Naive thymus-derived CD4-positive, alpha-beta T cell (primary cell): ENCODE data around the gene RFX7. TPM values are rescaled to one million over a fixed set of nuclear protein-coding genes. Genes with fewer than 3 reads are reported as not detected.
A peak's percentile ranks its signal among the peaks of the same experiment; 100 is the strongest.

Experiments
- ATAC-seq: fragments of 150-1000 bp; cut with Tn5 transposase; 2 replicates; pipeline ENCODE4 v1.10.0; 2021; ENCODE audit warnings: mild to moderate bottlenecking, moderate library complexity
- CTCF ChIA-PET: fragments of 350-600 bp; sonication (Branson Sonifier 250); formaldehyde crosslinking; loops from one replicate; lab custom pipeline; 2021; ENCODE audit warnings: antibody characterized with exemption; lab: Charles Lee
- POLR2A ChIA-PET: fragments of 350-600 bp; sonication (Branson Sonifier 250); formaldehyde crosslinking; loops from one replicate; lab custom pipeline; 2021; ENCODE audit warnings: antibody characterized with exemption, inconsistent platforms; lab: Charles Lee
- DNase-seq, 9 donors: peaks; one replicate each; pipeline versions ENCODE4 v3.0.0 to v3.0.0-alpha.2; 2020 to 2022; ENCODE audit warnings: mixed read lengths in 1 of 9
- H3K27ac ChIP-seq: one replicate; pipeline ENCODE4 v1.7.0; 2013; ENCODE audit warnings: mild to moderate bottlenecking, low read depth, low read length, moderate library complexity
- H3K27me3 ChIP-seq, 2 donors: one replicate each; pipeline ENCODE4 v1.7.0; 2013; ENCODE audit warnings: low read length in 2 of 2, mild to moderate bottlenecking in 2 of 2, moderate library complexity in 2 of 2; ENCODE audit not compliant: control insufficient read depth in 2 of 2, insufficient read depth in 2 of 2
- H3K36me3 ChIP-seq, 3 experiments: 1 replicate in 2 of 3; 2 replicates in 1 of 3; pipeline ENCODE4 v1.7.0; 2013; ENCODE audit warnings: low read length in 3 of 3, mild to moderate bottlenecking in 3 of 3, moderate library complexity in 1 of 3; ENCODE audit not compliant: insufficient read depth in 3 of 3, control insufficient read depth in 2 of 3
- H3K4me1 ChIP-seq, 2 donors: one replicate each; pipeline ENCODE4 v1.7.0; 2013; ENCODE audit warnings: low read length in 2 of 2, mild to moderate bottlenecking in 2 of 2, moderate library complexity in 1 of 2; ENCODE audit not compliant: control insufficient read depth in 2 of 2, insufficient read depth in 2 of 2
- H3K4me3 ChIP-seq: 2 replicates; pipeline ENCODE4 v1.7.0; 2013; ENCODE audit warnings: mild to moderate bottlenecking, low read length
- H3K9me3 ChIP-seq, 3 experiments: 1 replicate in 2 of 3; 2 replicates in 1 of 3; pipeline ENCODE4 v1.7.0; 2013; ENCODE audit warnings: low read length in 3 of 3; ENCODE audit not compliant: control insufficient read depth in 2 of 3
- H3K27ac Mint-ChIP-seq, 9 donors: one replicate each; pipeline ENCODE4 v1.8.0; 2020 to 2022; ENCODE audit warnings: mixed read lengths in 9 of 9, mild to moderate bottlenecking in 8 of 9, moderate library complexity in 5 of 9, inconsistent platforms in 2 of 9
- H3K27me3 Mint-ChIP-seq, 5 donors: one replicate each; pipeline ENCODE4 v1.8.0; 2021 to 2022; ENCODE audit warnings: mixed read lengths in 5 of 5, mild to moderate bottlenecking in 1 of 5
- H3K36me3 Mint-ChIP-seq, 5 donors: one replicate each; pipeline ENCODE4 v1.8.0; 2020 to 2022; ENCODE audit warnings: mixed read lengths in 5 of 5, mild to moderate bottlenecking in 3 of 5, inconsistent platforms in 1 of 5
- H3K4me1 Mint-ChIP-seq, 7 donors: one replicate each; pipeline ENCODE4 v1.8.0; 2020 to 2022; ENCODE audit warnings: mixed read lengths in 7 of 7, mild to moderate bottlenecking in 3 of 7, inconsistent platforms in 1 of 7
- H3K4me3 Mint-ChIP-seq, 10 donors: one replicate each; pipeline ENCODE4 v1.8.0; 2020 to 2022; ENCODE audit warnings: mild to moderate bottlenecking in 10 of 10, mixed read lengths in 10 of 10, moderate library complexity in 6 of 10, inconsistent platforms in 2 of 10
- H3K9me3 Mint-ChIP-seq, 11 donors: one replicate each; pipeline ENCODE4 v1.8.0; 2020 to 2022; ENCODE audit warnings: mixed read lengths in 11 of 11, mild to moderate bottlenecking in 4 of 11, inconsistent platforms in 1 of 11, moderate library complexity in 1 of 11
- intact Hi-C, 2 donors: fragments of 100-400 bp; cut with micrococcal nuclease; formaldehyde crosslinking; loops; one replicate each; pipeline ENCODE4 v1.15.1; 2023
- polyA plus RNA-seq, 2 donors: library from polyadenylated mRNA; unstranded; fragments of 300-500 nt; fragmentation: Illumina TruSeq; gene quantifications; one replicate each; pipeline ENCODE4 v1.2.3, GENCODE V29; 2021
- total RNA-seq, 6 experiments: library from RNA in 5 of 6; stranded (reverse) in 5 of 6; gene quantifications; 1 replicate in 5 of 6; 2 replicates in 1 of 6; pipeline ENCODE4 v1.2.3 and lab custom pipeline; 2021 to 2026

Gene RFX7
- total and polyA plus RNA-seq, 7 experiments from 2014 or later, result 4.1 to 48.7 (median 22.3) TPM

DNA sequence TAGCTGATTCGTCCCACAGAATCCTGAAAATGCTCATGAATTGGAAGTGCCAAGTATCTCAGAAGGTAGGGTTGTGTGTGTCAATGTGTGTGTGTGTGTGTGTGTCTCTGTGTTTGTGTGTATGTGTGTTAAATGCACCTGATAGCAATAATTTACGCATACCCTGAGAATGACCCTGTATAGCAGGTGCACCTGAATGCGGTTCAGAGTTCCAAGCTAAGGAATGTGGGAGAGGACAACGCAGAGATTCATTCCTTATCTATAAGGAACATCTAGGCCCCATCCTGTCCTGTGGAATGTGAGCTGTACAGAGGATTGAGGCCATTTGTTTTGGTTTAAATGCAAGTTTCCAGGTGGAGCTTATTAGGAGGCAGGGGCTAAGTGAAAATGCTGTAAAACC lies 201.2 kb downstream of the RFX7 start:
- H3K4me3 Mint-ChIP-seq, result peak overlapping the region in 7 of 10 donors; percentile 13 to 77 (median 68)
- peaks cover 20 to 24% of the 10 kb centered on the region in 2 donors for H3K4me1 ChIP-seq
- intact Hi-C loops, result loop anchor here (2.0 to 5.0 kb wide), 3 partner anchors 50 to 202 kb away; partner anchors contain the start of genes NEDD4 (in 2 of the 2) and RFX7 (in 1 of the 2)
- no peaks in the 10 kb centered on the region for H3K27me3 ChIP-seq
- no peaks in the 10 kb centered on the region for H3K36me3 ChIP-seq
- peaks cover 0 to 17% (median 0%) of the 10 kb centered on the region in 5 donors for H3K36me3 Mint-ChIP-seq
- peak overlapping the region; percentile 6 for H3K4me3 ChIP-seq
- POLR2A ChIA-PET, result interaction anchor here (0.6 to 1.0 kb wide), 3 partner anchors 21 to 1179 kb away, joined by 3 read pairs; no protein-coding TSS in a partner anchor
- H3K9me3 ChIP-seq, result no peaks in the 10 kb centered on the region
- ATAC-seq, result no peak
- CTCF ChIA-PET, result interaction anchor here (1.2 kb wide), 1 partner anchor 11 kb away, joined by 4 read pairs; no protein-coding TSS in a partner anchor
- DNase-seq, result no peak
- peak overlapping the region in 8 of 9 donors; percentile 85 to 96 (median 90) for H3K27ac Mint-ChIP-seq
- H3K27me3 Mint-ChIP-seq, result peaks cover 0 to 3% (median 0%) of the 10 kb centered on the region in 5 donors
- peak overlapping the region; percentile 64 for H3K27ac ChIP-seq
- peaks cover 8 to 61% (median 45%) of the 10 kb centered on the region in 7 donors for H3K4me1 Mint-ChIP-seq
- peaks cover 0 to 22% (median 2%) of the 10 kb centered on the region in 11 donors for H3K9me3 Mint-ChIP-seq

DNA sequence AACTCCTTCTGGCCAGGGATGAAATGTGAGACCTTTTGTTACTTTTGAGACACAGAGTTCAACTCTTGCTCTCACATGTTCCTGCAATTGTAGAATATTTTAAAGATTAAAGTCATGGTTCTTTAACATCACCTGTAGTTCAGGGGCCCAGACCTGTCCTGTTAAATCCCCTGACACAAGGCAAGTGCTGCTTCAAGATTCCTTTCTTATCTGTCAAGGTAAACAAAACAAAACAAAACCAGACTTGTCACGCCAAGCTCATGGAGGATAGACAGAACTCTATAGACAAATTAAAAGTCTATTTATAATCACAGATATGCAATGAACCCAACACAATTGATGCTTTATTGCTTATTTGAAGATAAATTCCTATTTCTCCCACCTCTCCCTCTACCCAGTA lies 201.6 kb downstream of the RFX7 start:
- Mint-ChIP-seq H3K27ac (peak overlapping the region in 8 of 9 donors; percentile 85 to 96 (median 90)), H3K4me1 (peaks cover 8 to 63% (median 46%) of the 10 kb centered on the region in 7 donors), H3K4me3 (peak overlapping the region in 6 of 10 donors; percentile 13 to 77 (median 63)), H3K36me3 (peaks cover 0 to 17% (median 0%) of the 10 kb centered on the region in 5 donors), H3K9me3 (peaks cover 0 to 22% (median 2%) of the 10 kb centered on the region in 11 donors), H3K27me3 (peaks cover 0 to 3% (median 0%) of the 10 kb centered on the region in 5 donors)
- ATAC-seq, result no peak
- intact Hi-C loops, result loop anchor here (2.0 to 5.0 kb wide), 3 partner anchors 49 to 203 kb away; partner anchors contain the start of genes NEDD4 (in 2 of the 2) and RFX7 (in 1 of the 2)
- CTCF ChIA-PET, result interaction anchor here (1.2 kb wide), 1 partner anchor 12 kb away, joined by 4 read pairs; no protein-coding TSS in a partner anchor
- Histone ChIP-seq H3K9me3 (no peaks in the 10 kb centered on the region), H3K27ac (no peak overlapping the region), H3K36me3 (no peaks in the 10 kb centered on the region), H3K4me3 (no peak overlapping the region), H3K27me3 (no peaks in the 10 kb centered on the region), H3K4me1 (peaks cover 20 to 24% of the 10 kb centered on the region in 2 donors)
- POLR2A ChIA-PET, result interaction anchor here (0.6 to 1.0 kb wide), 3 partner anchors 22 to 1180 kb away, joined by 3 read pairs; no protein-coding TSS in a partner anchor
- DNase-seq, result no peak

DNA sequence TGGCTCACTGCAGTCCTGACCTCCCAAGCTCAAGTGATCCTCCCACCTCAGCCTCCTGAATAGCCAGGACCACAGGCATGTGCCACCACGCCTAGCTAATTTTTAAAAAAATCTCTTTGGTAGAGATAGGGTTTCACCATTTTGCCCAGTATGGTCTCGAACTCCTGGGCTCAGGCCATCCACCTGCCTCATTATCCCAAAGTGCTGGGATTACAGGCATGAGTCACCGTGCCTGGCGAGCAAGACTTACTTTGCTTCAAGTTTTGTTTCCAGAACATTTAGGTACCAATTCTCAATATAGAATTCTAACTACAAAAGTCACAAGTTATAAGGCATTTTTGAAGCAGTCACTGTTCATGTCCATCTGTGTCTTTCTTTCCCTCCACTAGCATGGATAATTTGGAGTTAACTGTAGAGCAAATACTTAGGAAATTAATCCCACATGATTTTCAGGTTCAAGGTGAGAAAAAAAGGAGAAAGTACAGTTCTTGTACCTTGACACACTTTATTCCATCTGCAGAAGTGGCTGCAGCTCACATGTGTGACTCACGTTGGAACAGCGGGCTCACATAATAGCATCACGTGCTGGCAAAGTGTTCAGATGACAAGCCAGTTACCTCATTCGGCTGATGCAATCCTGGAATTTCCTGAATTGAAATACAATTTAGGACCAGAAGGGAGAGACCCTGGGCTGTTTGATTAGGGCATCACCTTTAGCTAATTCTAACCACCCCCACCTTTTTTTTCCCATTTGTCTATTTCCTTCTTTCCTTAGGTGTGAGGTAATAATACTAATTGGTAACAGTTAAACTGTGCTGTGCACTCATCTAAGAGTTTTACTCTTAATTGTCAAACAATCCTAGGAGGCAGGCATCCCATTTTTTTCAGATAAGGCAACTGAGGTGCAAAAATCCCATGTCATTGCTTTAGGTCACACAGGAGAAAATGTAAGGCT lies 203.3 kb downstream of the RFX7 start:
- intact Hi-C loops, result loop anchor here in 1 of 2 donors (5.0 kb wide), 1 partner anchor 202 kb away; the partner anchor contains the start of gene RFX7
- CTCF ChIA-PET, result interaction anchor here (0.7 to 1.2 kb wide), 2 partner anchors 22 to 48 kb away, joined by 3 read pairs; no protein-coding TSS in a partner anchor

DNA sequence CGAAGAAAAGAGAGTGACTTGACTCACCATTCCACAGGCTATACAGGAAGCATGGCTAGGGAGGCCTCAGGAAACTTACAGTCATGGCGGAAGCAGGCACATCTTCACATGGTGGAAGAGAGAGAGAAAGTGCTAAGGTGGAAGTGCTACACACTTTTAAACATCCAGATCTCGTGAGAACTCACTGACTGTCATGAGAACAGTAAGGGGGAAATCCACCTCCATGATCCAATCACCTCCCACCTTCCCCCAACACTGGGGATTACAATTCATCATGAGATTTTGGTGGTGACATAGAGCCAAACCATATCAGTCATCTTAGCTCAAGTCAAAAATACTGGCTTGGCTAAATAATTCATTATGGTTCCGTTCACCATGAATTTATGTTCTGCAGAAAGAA lies 205.0 kb downstream of the RFX7 start:
- intact Hi-C loops, result loop anchor here in 1 of 2 donors (2.0 kb wide), 1 partner anchor 14 kb away; no protein-coding TSS in a partner anchor
- peaks cover 0 to 10% (median 0%) of the 10 kb centered on the region in 5 donors for H3K36me3 Mint-ChIP-seq
- ChIA-PET CTCF (interaction anchor here (0.7 kb wide), 1 partner anchor 142 kb away, joined by 3 read pairs; no protein-coding TSS in a partner anchor), POLR2A (no interaction called here)
- no peaks in the 10 kb centered on the region for H3K36me3 ChIP-seq
- no peaks in the 10 kb centered on the region for H3K9me3 ChIP-seq
- peaks cover 0 to 7% (median 0%) of the 10 kb centered on the region in 5 donors for H3K27me3 Mint-ChIP-seq
- no peak overlapping the region for H3K4me3 ChIP-seq
- peaks cover 0 to 15% (median under 1%) of the 10 kb centered on the region in 11 donors for H3K9me3 Mint-ChIP-seq
- DNase-seq (no peak), ATAC-seq (no peak)
- peaks cover 17 to 19% of the 10 kb centered on the region in 2 donors for H3K4me1 ChIP-seq
- H3K4me1 Mint-ChIP-seq, result peaks cover 10 to 45% (median 38%) of the 10 kb centered on the region in 7 donors
- no peaks in the 10 kb centered on the region for H3K27me3 ChIP-seq
- H3K4me3 Mint-ChIP-seq, result no peak overlapping the region
- no peak overlapping the region for H3K27ac ChIP-seq
- peak overlapping the region in 4 of 9 donors; percentile 24 to 83 (median 27) for H3K27ac Mint-ChIP-seq

More for the DNA sequence above, 203.3 kb downstream of the RFX7 start:
- H3K27ac Mint-ChIP-seq, result peak overlapping the region in 1 of 9 donors; percentile 26
- no peaks in the 10 kb centered on the region for H3K36me3 ChIP-seq
- peaks cover 20 to 24% of the 10 kb centered on the region in 2 donors for H3K4me1 ChIP-seq
- no peaks in the 10 kb centered on the region for H3K9me3 ChIP-seq
- peaks cover 8 to 62% (median 46%) of the 10 kb centered on the region in 7 donors for H3K4me1 Mint-ChIP-seq
- DNase-seq (no peak), ATAC-seq (no peak)
- peaks cover 0 to 15% (median 0%) of the 10 kb centered on the region in 5 donors for H3K36me3 Mint-ChIP-seq
- POLR2A ChIA-PET, result no interaction called here
- no peak overlapping the region for H3K4me3 ChIP-seq
- H3K27ac ChIP-seq, result no peak overlapping the region
- H3K9me3 Mint-ChIP-seq, result peaks cover 0 to 19% (median 2%) of the 10 kb centered on the region in 11 donors
- no peaks in the 10 kb centered on the region for H3K27me3 ChIP-seq
- peaks cover 0 to 2% (median 0%) of the 10 kb centered on the region in 5 donors for H3K27me3 Mint-ChIP-seq
- H3K4me3 Mint-ChIP-seq, result no peak overlapping the region

DNA sequence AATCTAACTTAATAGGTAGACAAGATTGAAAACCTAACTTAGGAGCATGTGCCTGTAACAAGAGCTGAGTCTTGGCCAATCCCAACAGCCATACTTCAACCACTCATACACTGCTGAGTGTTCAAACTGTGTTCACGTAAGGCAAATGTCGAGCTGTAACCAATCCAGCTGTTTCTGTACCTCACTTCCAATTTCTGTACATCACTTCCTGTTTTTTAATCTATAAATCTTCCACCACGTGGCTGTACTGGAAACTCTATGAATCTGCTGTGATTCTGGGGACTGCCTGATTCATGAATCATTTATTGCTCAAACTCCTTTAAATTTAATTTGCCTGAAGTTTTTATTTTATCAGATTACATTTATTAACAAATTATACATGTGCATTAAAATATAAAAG lies 205.7 kb downstream of the RFX7 start:
- H3K9me3 ChIP-seq, result no peaks in the 10 kb centered on the region
- H3K4me1 Mint-ChIP-seq, result peaks cover 6 to 38% (median 32%) of the 10 kb centered on the region in 7 donors
- H3K27ac Mint-ChIP-seq, result peak overlapping the region in 4 of 9 donors; percentile 25 to 84 (median 52)
- ChIA-PET CTCF (no interaction called here), POLR2A (no interaction called here)
- peaks cover 0 to 10% (median 0%) of the 10 kb centered on the region in 5 donors for H3K36me3 Mint-ChIP-seq
- DNase-seq (peak in 7 of 9 donors; percentile 28 to 63 (median 57)), ATAC-seq (peak; percentile 67)
- H3K27me3 ChIP-seq, result no peaks in the 10 kb centered on the region
- H3K27me3 Mint-ChIP-seq, result peaks cover 0 to 7% (median 0%) of the 10 kb centered on the region in 5 donors
- H3K27ac ChIP-seq, result no peak overlapping the region
- intact Hi-C loops, result loop anchor here in 1 of 2 donors (2.0 kb wide), 1 partner anchor 15 kb away; no protein-coding TSS in a partner anchor
- H3K4me3 Mint-ChIP-seq, result peak overlapping the region in 2 of 10 donors; percentile 19 to 21
- H3K4me1 ChIP-seq, result peaks cover 12 to 13% of the 10 kb centered on the region in 2 donors
- no peaks in the 10 kb centered on the region for H3K36me3 ChIP-seq
- peaks cover 0 to 11% (median 0%) of the 10 kb centered on the region in 11 donors for H3K9me3 Mint-ChIP-seq
- no peak overlapping the region for H3K4me3 ChIP-seq
